ENCODE data around the gene RORB.

DNA sequence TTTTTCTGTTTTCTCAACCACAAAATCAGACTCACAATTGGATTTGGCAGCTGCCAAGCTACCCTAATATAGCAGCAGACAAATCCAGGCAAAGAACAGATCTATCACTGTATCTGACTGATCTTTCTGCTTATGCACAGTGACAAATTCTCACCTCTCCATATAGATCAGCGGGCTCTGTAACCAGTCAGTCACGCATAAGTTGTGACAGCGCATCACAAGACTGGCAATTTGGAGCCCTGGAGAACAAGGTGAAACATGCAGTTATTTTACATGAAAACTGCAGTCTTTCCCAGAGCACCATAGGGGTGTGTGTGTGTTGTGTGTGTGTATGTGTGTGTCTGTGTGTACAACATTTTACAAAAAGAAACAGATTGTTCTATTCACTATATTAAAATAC lies 37.7 kb downstream of the RORB start:
- TF ChIP-seq, protein P1, sequence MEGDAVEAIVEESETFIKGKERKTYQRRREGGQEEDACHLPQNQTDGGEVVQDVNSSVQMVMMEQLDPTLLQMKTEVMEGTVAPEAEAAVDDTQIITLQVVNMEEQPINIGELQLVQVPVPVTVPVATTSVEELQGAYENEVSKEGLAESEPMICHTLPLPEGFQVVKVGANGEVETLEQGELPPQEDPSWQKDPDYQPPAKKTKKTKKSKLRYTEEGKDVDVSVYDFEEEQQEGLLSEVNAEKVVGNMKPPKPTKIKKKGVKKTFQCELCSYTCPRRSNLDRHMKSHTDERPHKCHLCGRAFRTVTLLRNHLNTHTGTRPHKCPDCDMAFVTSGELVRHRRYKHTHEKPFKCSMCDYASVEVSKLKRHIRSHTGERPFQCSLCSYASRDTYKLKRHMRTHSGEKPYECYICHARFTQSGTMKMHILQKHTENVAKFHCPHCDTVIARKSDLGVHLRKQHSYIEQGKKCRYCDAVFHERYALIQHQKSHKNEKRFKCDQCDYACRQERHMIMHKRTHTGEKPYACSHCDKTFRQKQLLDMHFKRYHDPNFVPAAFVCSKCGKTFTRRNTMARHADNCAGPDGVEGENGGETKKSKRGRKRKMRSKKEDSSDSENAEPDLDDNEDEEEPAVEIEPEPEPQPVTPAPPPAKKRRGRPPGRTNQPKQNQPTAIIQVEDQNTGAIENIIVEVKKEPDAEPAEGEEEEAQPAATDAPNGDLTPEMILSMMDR (IDR thresholded peaks at IDR 0.05): no peak
- no peak for TF ChIP-seq POLR2A (IDR thresholded peaks at IDR 0.05)
